Muscle of back (tissue), 11 donors: ENCODE results near the gene CAMTA1. TPM values are rescaled to one million over a fixed set of nuclear protein-coding genes. Genes with fewer than 3 reads are reported as not detected.

Source experiments
- DNase-seq, 3 donors: peaks; one replicate each; pipeline versions ENCODE4 v3.0.0 to v3.0.0-alpha.2; 2013
- polyA plus RNA-seq, 10 donors: library from polyadenylated mRNA; unstranded; fragments of 120-200 nt; gene quantifications; one replicate each; pipeline ENCODE4 v1.2.1, GENCODE V29; 2013; ENCODE audit not compliant: insufficient read length in 10 of 10

The CAMTA1 gene
- polyA plus RNA-seq, 10 donors: 36.4 to 49.7 (median 44.0) TPM

DNA sequence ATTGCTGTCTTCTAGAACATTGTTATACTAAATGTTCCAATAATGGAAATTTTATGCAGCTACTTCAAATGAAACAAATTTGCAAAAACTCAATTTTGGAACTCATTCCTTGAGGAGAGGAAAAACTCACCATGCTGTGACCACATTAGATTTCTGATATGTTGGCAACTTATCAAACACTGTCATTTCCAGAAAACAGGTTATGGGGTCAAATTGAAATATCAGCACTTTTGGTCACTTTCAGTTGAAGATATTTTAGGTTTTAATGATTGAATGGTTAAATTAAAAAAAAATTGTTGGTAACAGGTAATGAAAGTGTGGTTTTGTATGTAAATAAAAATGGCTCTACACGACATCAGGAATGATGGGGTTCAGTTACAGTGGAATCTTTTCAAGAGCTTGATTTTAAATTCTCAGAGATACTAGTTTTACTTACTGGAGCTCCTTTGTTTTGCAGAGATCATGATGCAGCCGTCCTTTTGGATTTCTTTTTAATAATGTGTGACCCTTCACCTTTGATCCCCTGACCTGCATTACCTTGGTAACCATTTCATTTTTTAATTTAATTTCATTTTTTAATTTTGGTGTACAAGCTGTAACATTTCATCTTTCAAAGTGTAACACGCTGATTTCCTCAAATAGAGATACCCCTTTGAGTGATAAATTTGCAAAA is 86.2 kb downstream of the CAMTA1 start:
- DNase-seq: no peak

DNA sequence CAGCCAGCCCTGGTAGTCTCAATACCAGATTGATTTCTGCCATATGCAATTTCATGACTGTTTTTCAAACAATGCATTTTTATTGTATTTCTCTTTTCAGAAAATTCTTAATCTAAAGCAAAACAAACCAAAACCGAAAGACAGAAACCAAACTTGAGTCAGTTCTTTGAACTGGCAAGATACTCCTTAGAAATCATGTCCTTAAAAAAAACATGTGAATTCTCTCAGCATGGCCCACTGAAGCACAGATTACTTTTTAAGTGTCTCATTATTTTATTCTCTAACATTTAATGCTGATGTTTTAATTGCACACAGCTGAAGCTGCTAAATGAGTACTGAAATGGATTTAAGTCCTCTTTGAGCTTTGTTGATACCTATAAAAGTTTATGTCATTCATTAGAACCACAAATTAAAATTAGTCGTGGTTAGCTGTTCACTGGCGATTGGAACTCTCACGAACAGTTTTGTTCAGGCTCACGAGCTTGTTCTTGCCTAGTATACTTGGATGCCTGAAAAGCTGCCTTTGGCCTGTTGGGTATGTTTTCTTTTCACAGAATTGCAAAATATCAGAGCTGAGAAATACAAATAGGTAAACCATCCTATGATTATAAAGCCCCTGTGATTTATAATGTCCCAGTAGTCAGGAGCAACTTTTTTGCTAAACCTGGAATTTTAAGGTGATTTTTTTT is 87.5 kb downstream of the CAMTA1 start:
- DNase-seq: no peak

DNA sequence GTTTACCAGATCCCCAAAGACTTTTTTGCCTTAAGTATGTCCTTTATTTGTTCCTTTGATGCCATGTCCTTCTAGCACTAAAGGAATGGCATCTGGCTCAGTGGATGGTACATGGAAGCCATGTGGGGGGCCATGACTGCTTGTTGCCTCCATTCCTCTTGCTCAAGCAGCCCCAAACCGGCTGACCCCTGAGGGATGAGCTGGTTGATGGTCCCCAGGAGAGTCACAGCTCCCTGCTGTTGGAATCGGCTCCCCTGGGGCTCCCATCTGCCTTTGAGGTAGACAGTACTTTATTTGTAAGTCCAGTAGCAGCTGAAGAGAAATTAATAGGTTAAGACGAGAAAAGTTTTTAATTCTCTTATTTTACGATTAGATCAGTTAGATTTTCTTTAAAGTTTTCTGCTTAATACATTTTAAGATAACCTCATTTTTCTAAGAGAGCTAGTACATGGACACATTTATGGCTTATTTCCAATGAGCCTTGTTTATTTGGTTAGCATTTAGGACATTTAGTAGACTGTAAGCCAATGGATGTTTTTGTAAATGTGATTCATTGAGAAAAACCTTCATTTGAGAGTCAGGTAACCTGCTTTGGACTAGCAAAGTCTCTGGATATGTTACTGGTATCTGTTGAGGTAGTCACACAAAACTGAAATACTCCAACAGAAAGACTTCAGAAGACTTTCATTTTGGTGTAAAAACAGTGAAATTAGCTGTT is 88.2 kb downstream of the CAMTA1 start:
- DNase-seq: no peak

DNA sequence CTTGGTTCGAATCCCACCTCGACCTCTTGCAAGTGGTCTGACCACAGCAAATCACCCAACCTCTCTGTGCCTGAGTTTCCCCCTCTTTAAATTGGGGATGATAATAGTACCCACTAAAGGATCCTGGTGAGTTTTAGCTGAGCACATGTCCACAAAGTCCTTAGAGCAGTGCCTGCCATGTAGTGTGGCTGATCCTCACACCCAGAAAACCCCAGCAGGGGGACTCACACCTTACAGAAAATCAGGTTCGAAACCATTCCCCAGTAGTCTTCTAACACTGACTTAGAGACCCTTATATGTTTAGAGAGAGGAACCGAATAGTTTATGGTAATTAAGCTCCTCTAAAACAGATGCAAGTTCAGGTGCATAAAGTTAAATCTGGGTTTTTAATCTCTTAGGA is 89.0 kb downstream of the CAMTA1 start:
- DNase-seq: no peak

DNA sequence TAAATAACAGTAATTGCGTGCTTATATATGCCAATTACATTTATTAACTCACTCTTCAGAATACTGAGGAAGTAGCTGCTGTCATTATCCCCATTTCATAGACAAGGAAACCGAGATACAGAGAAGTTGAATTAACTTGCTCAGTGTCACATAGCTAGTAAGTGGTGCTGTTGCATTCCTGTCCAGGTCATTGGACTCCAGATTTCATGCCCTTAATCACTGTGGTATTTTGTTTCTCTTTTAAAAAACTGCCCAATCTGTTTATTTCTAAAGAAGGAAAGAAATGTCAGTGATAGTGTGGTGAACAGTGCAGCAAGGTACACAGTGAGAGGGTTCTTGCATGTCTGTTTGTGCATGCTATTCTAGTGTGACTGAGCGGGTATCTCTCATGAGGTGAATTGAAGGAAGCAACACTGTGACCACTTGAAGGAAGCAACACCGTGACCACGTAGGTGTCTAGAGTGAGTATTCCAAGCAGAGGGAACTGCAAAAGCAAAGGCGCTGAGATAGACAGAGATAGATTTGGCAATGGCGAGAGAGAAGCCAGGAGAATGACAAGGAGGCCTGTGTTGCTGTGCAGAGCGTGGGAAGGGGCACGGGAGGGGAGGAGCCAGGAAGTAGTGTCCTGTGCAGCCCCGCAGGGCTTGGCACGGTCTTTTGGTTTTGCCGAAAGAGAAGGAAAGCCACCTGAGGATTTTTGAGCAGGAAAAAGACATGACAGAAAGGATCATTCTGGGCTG is 95.9 kb downstream of the CAMTA1 start:
- DNase-seq: no peak

DNA sequence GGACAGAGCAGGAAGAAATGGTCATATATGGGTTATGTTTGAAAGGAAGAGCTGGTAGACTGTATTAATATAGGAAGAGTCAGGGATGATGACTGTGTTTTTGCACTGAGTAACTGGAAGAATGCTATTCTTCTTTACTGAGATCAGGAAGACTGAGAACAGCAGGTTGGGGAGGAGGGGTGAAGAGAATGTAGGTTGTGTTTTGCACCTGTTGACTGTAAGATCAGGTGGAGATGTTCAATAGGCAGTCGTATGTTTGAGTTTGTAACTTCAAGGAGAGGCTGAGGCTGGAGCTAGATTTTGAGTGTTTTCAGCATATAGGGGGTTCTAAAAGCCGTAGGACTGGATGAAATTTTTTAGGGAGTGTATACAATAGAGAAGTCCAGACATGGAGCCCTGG is 97.2 kb downstream of the CAMTA1 start:
- no peak for DNase-seq

DNA sequence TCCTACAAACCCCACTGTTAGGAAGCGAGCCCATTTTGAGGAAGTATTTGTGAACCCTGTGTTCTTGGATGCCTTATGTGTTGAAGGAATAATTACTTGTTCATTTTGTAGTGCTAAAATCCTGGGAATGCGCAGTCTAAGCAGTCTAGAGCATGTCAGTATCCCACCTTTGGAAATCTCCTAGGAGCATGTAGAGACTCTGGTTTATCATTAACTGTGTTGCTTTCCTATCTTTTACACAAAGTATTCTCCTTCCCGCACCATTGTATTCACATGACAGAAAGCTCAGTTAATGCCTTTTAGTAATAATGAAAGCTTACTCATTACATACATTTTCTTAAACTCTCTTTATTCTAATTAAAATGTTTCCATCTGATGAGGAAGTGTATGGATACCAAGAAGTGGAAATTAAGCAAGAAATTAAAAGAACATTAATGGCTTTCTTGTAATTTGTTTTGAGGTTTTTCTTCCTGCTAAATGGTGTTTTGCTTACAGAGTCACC is 99.4 kb downstream of the CAMTA1 start:
- DNase-seq: no peak

DNA sequence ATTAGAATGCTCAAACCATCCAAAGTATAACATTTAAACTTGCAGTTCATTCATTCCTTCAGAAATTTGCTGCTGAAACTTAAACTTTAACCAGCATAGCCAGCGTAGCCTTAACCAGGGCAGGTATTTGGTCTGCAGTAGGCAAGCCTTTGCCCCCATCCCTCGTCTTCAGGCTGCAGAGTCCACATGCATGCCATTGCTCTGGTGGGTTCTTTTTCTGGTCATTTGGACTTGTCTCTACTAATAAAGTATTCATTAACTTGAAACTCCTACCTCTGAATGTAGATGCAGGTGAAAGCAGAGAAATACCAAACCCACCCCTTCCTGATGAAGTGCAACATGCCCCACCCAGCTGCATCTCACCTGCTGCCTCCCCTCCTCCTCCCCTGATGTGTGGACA is 100.2 kb downstream of the CAMTA1 start:
- DNase-seq: no peak

DNA sequence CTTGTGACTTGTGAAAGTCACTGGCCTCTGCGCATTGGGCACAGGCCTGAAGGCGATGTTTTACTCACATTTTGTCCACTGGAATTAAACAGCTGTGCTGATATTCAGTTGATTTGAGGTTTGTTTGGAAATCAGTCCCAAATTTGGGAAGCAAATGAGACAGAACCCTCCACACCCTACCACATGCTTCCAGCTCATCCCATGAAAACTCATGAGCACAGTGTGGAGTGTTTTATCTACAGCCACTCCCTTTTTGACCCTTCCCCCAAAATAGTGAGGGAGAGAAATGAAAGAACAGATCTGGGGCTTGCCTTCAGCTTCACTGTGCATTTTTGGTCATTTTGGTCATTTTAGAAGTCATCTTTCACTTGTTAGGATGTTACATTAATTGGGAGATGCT is 101.3 kb downstream of the CAMTA1 start:
- no peak for DNase-seq

DNA sequence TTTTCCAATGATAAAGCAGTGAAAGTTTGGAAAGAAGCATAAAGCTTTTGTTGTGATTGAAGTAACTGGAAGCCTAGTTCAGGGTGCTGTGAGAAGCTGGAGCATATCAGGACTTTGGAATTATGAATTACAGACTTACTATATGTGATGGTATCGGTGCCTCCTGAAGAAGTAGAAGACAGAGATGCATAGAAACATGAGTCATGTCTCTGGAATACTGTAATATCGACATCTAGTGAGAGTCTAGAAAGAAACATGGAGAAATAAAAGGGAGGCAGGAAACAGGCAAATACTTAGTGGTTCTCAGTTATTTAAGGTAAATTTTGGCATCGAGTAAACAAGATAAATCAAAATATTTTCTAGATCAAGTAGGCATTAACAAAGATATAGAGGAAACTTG is 103.0 kb downstream of the CAMTA1 start:
- no peak for DNase-seq

DNA sequence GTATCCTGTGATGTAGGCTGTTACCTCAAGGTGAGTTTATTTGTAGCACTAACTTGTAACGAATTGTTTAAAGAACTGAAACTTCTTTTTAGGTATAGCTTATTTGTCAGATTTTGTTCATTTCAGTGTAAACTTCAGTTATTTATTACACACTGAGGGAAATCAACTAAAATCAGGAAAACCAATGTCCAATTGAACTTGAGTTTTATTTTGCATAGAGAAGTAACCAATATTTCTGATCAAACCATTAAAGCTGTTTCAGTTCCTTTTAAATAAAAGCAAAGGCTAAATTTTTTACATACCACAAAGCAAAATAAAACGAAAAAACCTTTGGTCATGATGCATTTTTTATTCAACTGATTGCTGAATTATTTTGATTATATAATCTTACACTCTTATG is 103.6 kb downstream of the CAMTA1 start:
- no peak for DNase-seq

DNA sequence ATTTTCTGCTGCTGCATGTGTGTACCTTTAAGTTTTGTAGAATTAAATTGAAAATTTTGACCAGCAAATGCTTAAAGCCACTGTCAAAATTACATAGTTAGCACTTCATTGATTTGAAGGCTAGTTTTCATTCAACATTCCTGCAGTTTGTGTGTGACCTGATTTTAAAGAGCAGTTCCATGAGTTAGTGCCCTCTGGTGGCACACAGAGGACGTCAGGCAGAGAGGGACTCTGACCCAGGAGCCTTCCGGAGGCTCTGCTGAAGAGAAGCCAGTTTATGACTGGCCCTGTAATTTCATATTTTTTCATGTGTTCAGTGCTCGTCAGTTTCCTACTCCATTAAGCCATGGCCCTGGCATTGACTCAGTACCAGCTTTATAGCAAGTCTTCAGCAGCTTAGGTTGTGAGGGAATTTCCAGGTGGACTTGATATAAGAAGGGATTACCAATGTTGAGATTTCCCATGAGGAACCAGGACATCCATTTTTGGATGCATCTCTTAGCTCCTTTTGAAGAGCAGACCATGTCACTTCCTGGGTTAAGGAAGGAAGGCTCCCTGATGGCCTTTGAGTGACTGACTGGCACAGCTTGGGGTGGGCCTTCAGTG is 104.7 kb downstream of the CAMTA1 start:
- peak; percentile 18 to 42 (median 24) for DNase-seq

DNA sequence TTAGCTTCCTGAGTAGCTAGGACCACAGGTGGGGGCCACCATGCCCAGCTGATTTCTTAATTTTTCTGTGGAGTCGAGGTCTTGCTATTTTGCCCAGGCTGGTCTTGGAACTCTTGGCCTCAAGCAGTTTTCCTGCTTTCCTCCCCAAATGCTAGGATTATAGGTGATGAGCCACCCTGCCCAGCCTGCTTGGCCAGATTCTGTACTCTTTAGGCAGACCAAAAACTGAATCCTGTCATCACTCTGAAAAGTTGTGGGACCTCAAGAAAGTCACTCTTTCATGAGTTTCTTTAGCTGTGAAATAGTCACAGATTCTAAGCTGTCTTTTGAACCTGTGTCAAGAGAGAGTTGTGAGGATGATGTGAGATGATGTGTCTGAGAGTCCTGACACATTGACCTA is 105.4 kb downstream of the CAMTA1 start:
- DNase-seq: no peak

DNA sequence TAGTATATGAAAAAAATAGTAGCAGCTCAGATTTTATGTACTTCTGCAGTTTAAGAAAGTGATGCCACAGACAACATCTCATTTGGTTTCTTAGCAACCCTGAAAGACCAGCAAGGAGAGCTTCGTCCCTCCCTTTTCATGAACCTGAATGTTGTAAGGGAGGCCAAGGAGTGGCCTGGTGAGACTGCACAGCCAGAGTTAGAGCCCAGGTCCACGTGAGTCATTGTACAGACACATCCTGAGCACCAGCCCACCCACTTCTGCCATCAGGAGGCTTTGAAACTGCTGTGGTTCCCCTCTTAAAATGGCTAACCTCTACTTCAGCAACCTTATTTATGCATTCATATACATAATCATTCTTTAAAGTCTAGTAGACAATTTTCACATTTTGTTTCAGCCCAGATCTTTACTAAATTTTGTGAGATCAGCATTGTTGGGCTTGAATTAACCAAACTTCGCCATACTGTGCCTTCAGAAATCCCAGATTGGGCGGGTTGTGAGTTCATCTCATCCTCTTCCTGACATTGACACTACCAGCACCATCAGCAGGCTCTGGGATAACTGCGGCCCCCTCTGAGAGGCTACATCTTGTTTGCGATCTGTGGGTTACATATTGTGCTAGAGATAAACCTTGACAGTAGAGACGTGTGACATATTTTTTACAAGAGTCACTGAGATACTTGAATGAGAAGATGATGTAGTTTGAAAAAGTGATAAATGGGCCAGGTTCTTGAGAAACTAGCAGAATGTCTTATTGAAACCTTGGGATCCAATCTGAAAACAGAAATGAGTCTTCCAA is 106.7 kb downstream of the CAMTA1 start:
- no peak for DNase-seq

DNA sequence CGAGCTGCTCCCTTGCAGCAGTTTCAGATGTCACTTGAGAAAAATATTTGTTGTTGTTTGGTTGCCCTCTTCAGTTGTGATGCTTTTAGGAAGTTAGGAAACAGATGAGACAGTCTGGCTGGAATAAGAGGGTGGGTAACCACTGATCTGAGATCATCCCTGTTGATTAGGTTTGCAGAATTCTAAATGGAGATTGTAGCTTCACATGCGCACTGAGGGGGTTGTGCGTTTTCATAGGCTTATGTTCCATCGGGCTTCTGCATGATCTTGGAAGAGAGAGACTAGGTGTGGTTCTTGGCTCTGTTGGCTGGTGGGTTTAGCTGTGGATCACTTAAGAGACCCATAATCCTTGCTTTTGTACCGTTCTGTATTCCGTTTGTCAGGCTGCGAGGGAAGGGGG is 108.1 kb downstream of the CAMTA1 start:
- DNase-seq: no peak

DNA sequence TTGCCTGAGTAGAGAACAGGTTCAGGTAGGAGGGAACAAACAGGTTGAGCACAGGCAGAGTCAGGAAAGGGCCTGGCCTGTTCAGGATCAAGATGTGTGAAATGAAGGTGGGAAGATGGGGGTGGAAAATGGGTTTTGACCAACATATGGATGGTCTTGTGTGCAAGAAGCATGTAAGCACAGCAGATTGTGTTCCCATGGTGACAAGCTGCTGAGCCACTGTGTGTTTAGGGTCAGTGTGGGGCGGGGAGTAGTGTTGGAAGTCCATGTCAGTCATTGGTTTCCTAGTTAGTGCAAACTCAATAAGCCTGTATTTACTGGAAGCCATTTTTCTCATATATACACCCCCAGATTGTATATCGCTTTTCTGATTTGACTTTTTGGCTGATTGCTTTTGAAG is 111.9 kb downstream of the CAMTA1 start:
- DNase-seq: no peak

DNA sequence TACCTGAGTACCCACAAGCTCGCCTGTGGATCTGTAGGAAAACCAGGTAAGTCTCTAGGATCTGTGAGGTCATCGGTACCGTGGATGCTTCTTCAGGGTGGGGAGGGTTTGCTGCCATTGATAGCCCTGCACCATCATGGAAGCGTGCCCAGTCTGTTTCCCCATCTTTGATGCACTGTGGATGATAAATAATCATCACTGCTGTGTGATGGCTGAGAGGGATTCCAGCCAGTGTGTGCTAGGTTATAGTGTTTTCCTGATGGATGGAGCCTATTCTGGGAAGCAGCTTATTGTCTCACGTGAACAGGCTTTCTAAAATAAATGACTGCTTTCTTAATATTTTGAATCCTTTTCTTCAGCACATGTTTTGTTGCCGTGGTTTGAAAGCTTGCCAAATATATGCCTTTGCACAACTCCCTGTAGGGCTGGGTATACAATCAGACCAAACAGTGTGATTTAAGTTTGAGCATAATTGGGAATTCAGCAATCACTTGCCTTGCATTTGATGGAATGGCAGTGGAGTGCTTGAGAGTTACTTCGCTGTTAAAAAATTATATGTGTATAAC is 113.8 kb downstream of the CAMTA1 start:
- DNase-seq: no peak

DNA sequence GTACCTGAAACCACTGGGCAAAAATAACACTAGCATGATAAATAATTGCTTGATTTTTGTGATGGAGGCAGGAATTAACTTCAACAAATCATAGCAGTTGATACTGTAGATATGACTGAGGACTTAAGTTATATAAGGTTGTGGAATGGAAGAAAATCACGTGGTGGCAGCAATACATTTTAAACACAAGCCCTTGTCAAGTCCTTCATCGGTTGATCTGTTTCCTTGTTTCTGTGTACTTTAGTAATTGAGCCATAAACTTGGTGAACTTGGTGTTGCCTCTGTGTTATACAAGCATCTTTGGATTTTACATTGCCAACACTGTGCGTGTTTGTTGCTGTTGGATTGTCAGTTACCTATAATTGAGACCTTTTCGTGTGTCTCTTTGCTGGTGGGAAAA is 114.4 kb downstream of the CAMTA1 start:
- DNase-seq: no peak

DNA sequence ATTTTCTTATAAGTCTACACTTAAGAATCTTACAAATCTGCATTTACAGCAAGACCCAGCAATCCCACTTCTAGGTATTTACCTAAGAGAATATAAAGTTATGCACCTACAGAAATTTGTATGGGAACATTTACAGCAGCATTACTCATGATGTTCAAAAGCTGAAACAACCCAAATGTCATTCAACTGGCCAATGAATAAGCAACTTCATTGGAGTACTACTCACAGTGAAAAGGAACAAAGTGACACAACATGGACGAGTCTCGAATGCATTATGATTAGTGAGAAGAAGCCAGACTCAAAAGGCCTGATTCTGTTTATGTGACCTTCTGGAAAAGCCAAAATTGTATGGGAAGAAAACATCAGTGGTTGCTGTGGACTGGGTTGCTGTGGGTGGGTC is 116.9 kb downstream of the CAMTA1 start:
- no peak for DNase-seq

DNA sequence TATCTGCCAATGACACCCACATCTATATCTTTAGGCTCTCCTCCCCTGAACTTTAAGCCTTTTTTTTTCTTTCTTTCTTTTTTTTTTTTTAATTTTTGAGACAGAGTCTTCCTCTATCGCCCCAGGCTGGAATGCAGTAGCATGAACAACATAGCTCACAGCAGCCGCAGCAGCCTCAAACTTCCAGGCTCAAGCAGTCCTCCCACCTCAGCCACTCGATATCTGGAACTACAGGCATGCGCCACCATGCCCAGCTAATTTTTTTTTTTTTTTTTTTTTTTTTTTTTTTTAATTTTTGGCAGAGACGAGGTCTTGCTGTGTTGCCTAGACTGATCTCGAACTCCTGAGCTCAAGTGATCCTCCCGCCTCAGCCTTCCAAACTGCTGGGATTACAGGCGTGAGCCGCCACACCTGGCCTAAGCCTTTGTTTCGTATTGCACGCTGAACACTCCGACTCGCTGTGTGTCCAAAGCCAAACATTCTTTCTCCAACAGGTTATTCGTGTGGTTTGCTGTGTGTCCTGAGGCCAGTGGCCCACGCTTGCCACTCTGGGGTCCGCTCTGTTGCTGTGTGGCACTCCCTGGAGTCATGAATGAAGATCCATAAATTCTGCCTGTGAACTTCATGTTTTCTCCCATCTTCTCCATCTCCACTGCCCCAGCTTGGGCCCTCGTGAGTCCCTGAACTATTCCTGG is 119.4 kb downstream of the CAMTA1 start:
- DNase-seq: no peak
